ENCODE measurements around the gene TCAP.

- TF ChIP-seq EZH2 (IDR thresholded peaks at IDR 0.05; ENCODE audit: insufficient read depth, poor library complexity, severe bottlenecking), result no peak
- no peak for TF ChIP-seq EZH2phosphoT487 (IDR thresholded peaks at IDR 0.05; ENCODE audit: insufficient read depth, low read depth)
Observed at GRCh38 chr17:39643271-39643670, 21.9 kb upstream of the TCAP start.

Data from GM23248 (cell line).